ENCODE results near the gene ABHD8. TPM values are rescaled to one million over a fixed set of nuclear protein-coding genes. Genes with fewer than 3 reads are reported as not detected.

ABHD8 gene
- total and polyA plus RNA-seq, 2 of the 13 experiments (the other 11 are each of a cell fraction or from before 2014, with no cell fraction given): 6.3 to 7.2 TPM

GRCh38 chr19:17318966-17319365 lies 15.7 kb upstream of the ABHD8 start:
- no peak overlapping the region for H3K9ac ChIP-seq (ENCODE audit: insufficient read depth, low read depth, low read length)
- no peak overlapping the region for H2AFZ ChIP-seq (ENCODE audit: low read length)
- TF ChIP-seq RBAK (CRISPR knock-in tag; IDR thresholded peaks at IDR 0.05) (no peak), ZFP36L1 (CRISPR knock-in tag; IDR thresholded peaks at IDR 0.05) (no peak)
- H3K36me3 ChIP-seq (replicated peaks in 1 of 2; ENCODE audit: control insufficient read depth in 1 of 2, insufficient read depth in 2 of 2, low read length in 2 of 2): peaks cover 17 to 42% of the 10 kb centered on the region in 2 experiments; a peak in 4 of 5 replicates
- WGBS (ENCODE audit: low lambda C conversion rate): 88% methylated on average over 6 of the region's 6 CpGs
- no peaks in the 10 kb centered on the region for H3K4me1 ChIP-seq (ENCODE audit: insufficient read depth, low read length)
- H3K27ac ChIP-seq (ENCODE audit: extremely low read length, insufficient read depth, low read length): no peak overlapping the region
- intact Hi-C loops (cut with micrococcal nuclease; ENCODE audit: unreplicated experiment): no loop called here
- ChIA-PET CTCF (ENCODE audit: low intra/inter-chr PET ratio, low total read pairs) (no interaction called here), POLR2A (interaction anchor here (0.6 to 1.8 kb wide), 2 partner anchors 10 to 35 kb away, joined by 3 to 11 read pairs; partner anchors contain the start of gene DDA1)
- H3K27me3 ChIP-seq (ENCODE audit: control insufficient read depth in 1 of 2, insufficient read depth in 2 of 2, low read length in 2 of 2): no peaks in the 10 kb centered on the region
- H4K20me1 ChIP-seq (ENCODE audit: insufficient read depth, low read length): no peaks in the 10 kb centered on the region
- no peaks in the 10 kb centered on the region for H3K9me3 ChIP-seq (ENCODE audit: low read length)
- BruUV-seq (replicated peaks): no TSS peak
- in situ Hi-C loops (cut with HindIII; ENCODE audit: extremely low pct_ligation_motif_present, low pct_unique_long_range_greater_than_20kb): no loop called here
- H3K79me2 ChIP-seq (ENCODE audit: insufficient read depth, low read length): no peaks in the 10 kb centered on the region
- no peak for FAIRE-seq
- no peak for DNase-seq (ENCODE audit: low spot score)
- ATAC-seq: no peak
- no peak overlapping the region for H3K4me3 ChIP-seq (replicated peaks in 1 of 3; ENCODE audit: insufficient read depth in 1 of 3, low read depth in 2 of 3, low read length in 3 of 3)
- H3K4me2 ChIP-seq (ENCODE audit: low read depth, low read length): no peak overlapping the region

- WGBS (ENCODE audit: low lambda C conversion rate): over 99% methylated on average over 18 of the region's 19 CpGs
- no TSS peak for BruUV-seq (replicated peaks)
- Histone ChIP-seq H3K4me2 (ENCODE audit: low read depth, low read length) (no peak overlapping the region), H3K4me3 (replicated peaks in 1 of 3; ENCODE audit: insufficient read depth in 1 of 3, low read depth in 2 of 3, low read length in 3 of 3) (no peak overlapping the region), H3K4me1 (ENCODE audit: insufficient read depth, low read length) (peaks cover 32% of the 10 kb centered on the region), H3K9me3 (ENCODE audit: low read length) (no peaks in the 10 kb centered on the region), H3K27me3 (ENCODE audit: control insufficient read depth in 1 of 2, insufficient read depth in 2 of 2, low read length in 2 of 2) (no peaks in the 10 kb centered on the region; a peak in 1 of 5 replicates), H3K79me2 (ENCODE audit: insufficient read depth, low read length) (peaks cover 27% of the 10 kb centered on the region), H3K36me3 (replicated peaks in 1 of 2; ENCODE audit: control insufficient read depth in 1 of 2, insufficient read depth in 2 of 2, low read length in 2 of 2) (peaks cover 14 to 23% of the 10 kb centered on the region in 2 experiments; a peak in 4 of 5 replicates), H3K9ac (ENCODE audit: insufficient read depth, low read depth, low read length) (no peak overlapping the region), H3K27ac (ENCODE audit: extremely low read length, insufficient read depth, low read length) (no peak overlapping the region), H4K20me1 (ENCODE audit: insufficient read depth, low read length) (peaks cover 7% of the 10 kb centered on the region), H2AFZ (ENCODE audit: low read length) (no peak overlapping the region)
- in situ Hi-C loops (cut with HindIII; ENCODE audit: extremely low pct_ligation_motif_present, low pct_unique_long_range_greater_than_20kb): no loop called here
- POLR2A ChIA-PET: interaction anchor here (1.6 kb wide), 1 partner anchor 19 kb away, joined by 4 read pairs; no protein-coding TSS in a partner anchor
- intact Hi-C loops (cut with micrococcal nuclease; ENCODE audit: unreplicated experiment): no loop called here
- FAIRE-seq (no peak), DNase-seq (ENCODE audit: low spot score) (no peak), ATAC-seq (no peak)
- CTCF ChIA-PET (ENCODE audit: low intra/inter-chr PET ratio, low total read pairs): no interaction called here
- no peak for TF ChIP-seq GATAD1 (CRISPR knock-in tag; IDR thresholded peaks at IDR 0.05)
- TF ChIP-seq KDM3A (CRISPR knock-in tag; IDR thresholded peaks at IDR 0.05; ENCODE audit: low read depth): no peak
- TF ChIP-seq UBTF (CRISPR knock-in tag; IDR thresholded peaks at IDR 0.05): no peak
- TF ChIP-seq MED1 (CRISPR knock-in tag; IDR thresholded peaks at IDR 0.05): no peak
- TF ChIP-seq ZNF34 (CRISPR knock-in tag; IDR thresholded peaks at IDR 0.05; ENCODE audit: borderline replicate concordance): no peak
- no peak for TF ChIP-seq GFI1 (CRISPR knock-in tag; IDR thresholded peaks at IDR 0.05; ENCODE audit: borderline replicate concordance)
- TF ChIP-seq TAF1 (CRISPR knock-in tag; IDR thresholded peaks at IDR 0.05): no peak
- TF ChIP-seq PATZ1 (CRISPR knock-in tag; IDR thresholded peaks at IDR 0.05): no peak
- no peak for TF ChIP-seq ZFP36 (IDR thresholded peaks at IDR 0.05; ENCODE audit: borderline replicate concordance, low read depth, low read length, partially characterized antibody)
These were observed 10.9 kb upstream of the ABHD8 start for GRCh38 chr19:17314007-17314593.
